CD4-positive, alpha-beta T cell (primary cell): ENCODE measurements around the gene RPL22. TPM values are rescaled to one million over a fixed set of nuclear protein-coding genes. Genes with fewer than 3 reads are reported as not detected.

Experiments used
- ATAC-seq: fragments of 200-7000 bp; cut with Tn5 transposase; one replicate; pipeline ENCODE4 v1.10.0; 2022; ENCODE audit warnings: mild to moderate bottlenecking; ENCODE audit not compliant: poor library complexity
- CTCF ChIA-PET: fragments of 350-600 bp; sonication (Branson Sonifier 250); formaldehyde crosslinking; loops from one replicate; lab custom pipeline; 2021; ENCODE audit warnings: antibody characterized with exemption, inconsistent platforms; lab: Charles Lee
- POLR2A ChIA-PET: fragments of 350-600 bp; sonication (Branson Sonifier 250); formaldehyde crosslinking; loops from one replicate; lab custom pipeline; 2021; ENCODE audit warnings: antibody characterized with exemption, inconsistent platforms; lab: Charles Lee
- DNase-seq, 14 experiments: peaks; one replicate each; pipeline ENCODE4 v3.0.0-alpha.2; 2013 to 2020; ENCODE audit warnings: mixed read lengths in 2 of 14
- H3K27ac ChIP-seq, 2 donors: one replicate each; pipeline versions ENCODE4 v1.5.1 to v1.7.0; 2013; ENCODE audit warnings: low read length in 2 of 2, low read depth in 1 of 2, mild to moderate bottlenecking in 1 of 2
- H3K27me3 ChIP-seq, 2 experiments: 1 replicate in 1 of 2; 2 replicates in 1 of 2; pipeline versions ENCODE4 v1.6.1 to v1.7.0; 2013; ENCODE audit warnings: low read length in 2 of 2, control low read depth in 1 of 2, mild to moderate bottlenecking in 1 of 2, moderate library complexity in 1 of 2; ENCODE audit not compliant: insufficient read depth in 2 of 2, control insufficient read depth in 1 of 2
- H3K36me3 ChIP-seq: one replicate; pipeline ENCODE4 v1.6.1; 2013; ENCODE audit warnings: low read length, control low read depth; ENCODE audit not compliant: insufficient read depth
- H3K4me1 ChIP-seq: one replicate; pipeline ENCODE4 v1.6.1; 2013; ENCODE audit warnings: low read length, control low read depth; ENCODE audit not compliant: insufficient read depth
- H3K4me3 ChIP-seq: one replicate; pipeline ENCODE4 v1.5.1; 2013; ENCODE audit warnings: mild to moderate bottlenecking, low read length, moderate library complexity
- H3K9me3 ChIP-seq, 2 experiments: 1 replicate in 1 of 2; 2 replicates in 1 of 2; pipeline versions ENCODE4 v1.6.1 to v1.7.0; 2013; ENCODE audit warnings: low read length in 2 of 2, mild to moderate bottlenecking in 2 of 2, control low read depth in 1 of 2, moderate library complexity in 1 of 2; ENCODE audit not compliant: control insufficient read depth in 1 of 2, insufficient read depth in 1 of 2
- H3K27ac Mint-ChIP-seq: one replicate; pipeline ENCODE4 v1.8.0; 2020; ENCODE audit warnings: mixed read lengths
- H3K27me3 Mint-ChIP-seq: one replicate; pipeline ENCODE4 v1.8.0; 2021; ENCODE audit warnings: mixed read lengths
- H3K36me3 Mint-ChIP-seq: one replicate; pipeline ENCODE4 v1.8.0; 2021; ENCODE audit warnings: low read depth, mixed read lengths
- H3K4me1 Mint-ChIP-seq: one replicate; pipeline ENCODE4 v1.8.0; 2021; ENCODE audit warnings: low read depth, mixed read lengths
- H3K4me3 Mint-ChIP-seq: one replicate; pipeline ENCODE4 v1.8.0; 2020; ENCODE audit warnings: mild to moderate bottlenecking, mixed read lengths
- H3K9me3 Mint-ChIP-seq: one replicate; pipeline ENCODE4 v1.8.0; 2020; ENCODE audit warnings: mixed read lengths
- intact Hi-C, 2 experiments: fragments of 100-400 bp; cut with DNase I in 1 of 2; cut with micrococcal nuclease in 1 of 2; formaldehyde crosslinking; loops; one replicate each; pipeline versions ENCODE4 v1.15.1 to v1.9.0; 2023 to 2025; cut with DNase I, micrococcal nuclease
- polyA plus RNA-seq, 2 donors: library from polyadenylated mRNA; unstranded; fragments of 120-200 nt; gene quantifications; one replicate each; pipeline ENCODE4 v1.2.1, GENCODE V29; 2013
- total RNA-seq, 174 experiments: library from RNA in 2 of 174; stranded (reverse) in 2 of 174; gene quantifications; one replicate each; pipeline ENCODE4 v1.2.3 and lab custom pipeline; 2021 to 2026
- TF ChIP-seq, protein P1 (sequence below): fragments of 200-600 bp; IDR thresholded peaks from one replicate; pipeline ENCODE4 v1.8.0; 2022; ENCODE audit warnings: antibody characterized with exemption, mild to moderate bottlenecking

Gene RPL22
- 100 to 1,000 TPM; 620 to 652 TPM for total RNA-seq
- polyA plus RNA-seq (2013, experiment 1 of 2) = 1,540 TPM
- 1,415 TPM for polyA plus RNA-seq (2013, experiment 2 of 2)
- total RNA-seq (lab: John Stamatoyannopoulos, UW) = 110 to 262 (median 157) reads per million in 172 experiments

DNA sequence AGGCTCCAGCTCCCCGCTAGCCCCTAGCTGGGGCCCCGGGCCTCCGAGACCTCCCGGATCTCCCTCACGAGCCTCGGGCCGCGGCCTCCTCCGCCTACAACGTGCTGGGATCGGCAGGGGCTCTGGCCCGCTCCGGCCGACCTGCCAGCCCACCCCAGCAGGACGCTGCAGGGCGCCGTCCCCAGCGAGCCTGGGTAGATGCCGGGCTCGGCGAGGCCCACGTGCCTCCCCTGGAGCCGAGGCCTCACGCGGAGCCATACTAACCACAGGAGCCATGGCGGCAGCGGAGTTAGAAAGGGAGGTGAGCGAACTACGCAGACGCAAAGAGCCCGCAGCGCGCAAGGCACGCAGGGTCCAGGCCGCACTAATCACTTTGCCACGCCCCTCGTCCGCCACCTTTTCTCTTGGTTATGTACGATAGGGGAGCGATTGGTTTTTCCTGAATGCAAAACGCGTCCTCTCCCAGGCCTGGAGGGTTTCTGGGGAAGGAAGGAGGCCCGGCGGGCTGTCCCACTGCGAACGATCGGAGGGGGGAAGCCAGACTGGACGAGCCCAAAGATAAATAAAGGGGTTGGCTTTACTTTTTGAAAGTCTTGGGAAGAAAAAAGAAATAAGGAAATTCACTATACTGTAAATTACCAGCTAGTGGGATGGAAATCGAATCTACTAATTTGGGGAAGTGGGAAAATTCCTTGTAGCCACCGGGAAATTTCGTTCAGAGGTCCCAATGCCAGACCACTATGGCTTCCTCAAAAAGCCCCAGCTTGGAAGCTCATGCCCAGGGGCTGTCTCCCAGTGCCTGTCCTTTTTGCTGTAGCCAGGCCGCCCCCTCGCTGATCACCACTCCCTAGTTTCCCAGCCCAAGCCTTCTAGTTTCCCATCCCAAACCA, at the start of gene RPL22:
Gene RPL22 (minus strand): TSS at position 298 of the 890 bp plus-strand sequence. CDS start 22 bp downstream, at position 276.
- Histone ChIP-seq H3K4me1 (peaks cover 35% of the 10 kb centered on the region), H3K27ac (peak within 1 kb of the TSS; percentile 63 to 69), H3K4me3 (peak within 1 kb of the TSS; percentile 97), H3K9me3 (no peaks in the 10 kb centered on the region), H3K27me3 (no peaks in the 10 kb centered on the region), H3K36me3 (peaks cover 22% of the 10 kb centered on the region)
- peaks cover 47% of the 10 kb centered on the region for H3K4me1 Mint-ChIP-seq
- ATAC-seq (peak; percentile 96), DNase-seq (peak; percentile 93 to 99 (median 96))
- TF ChIP-seq, protein P1, sequence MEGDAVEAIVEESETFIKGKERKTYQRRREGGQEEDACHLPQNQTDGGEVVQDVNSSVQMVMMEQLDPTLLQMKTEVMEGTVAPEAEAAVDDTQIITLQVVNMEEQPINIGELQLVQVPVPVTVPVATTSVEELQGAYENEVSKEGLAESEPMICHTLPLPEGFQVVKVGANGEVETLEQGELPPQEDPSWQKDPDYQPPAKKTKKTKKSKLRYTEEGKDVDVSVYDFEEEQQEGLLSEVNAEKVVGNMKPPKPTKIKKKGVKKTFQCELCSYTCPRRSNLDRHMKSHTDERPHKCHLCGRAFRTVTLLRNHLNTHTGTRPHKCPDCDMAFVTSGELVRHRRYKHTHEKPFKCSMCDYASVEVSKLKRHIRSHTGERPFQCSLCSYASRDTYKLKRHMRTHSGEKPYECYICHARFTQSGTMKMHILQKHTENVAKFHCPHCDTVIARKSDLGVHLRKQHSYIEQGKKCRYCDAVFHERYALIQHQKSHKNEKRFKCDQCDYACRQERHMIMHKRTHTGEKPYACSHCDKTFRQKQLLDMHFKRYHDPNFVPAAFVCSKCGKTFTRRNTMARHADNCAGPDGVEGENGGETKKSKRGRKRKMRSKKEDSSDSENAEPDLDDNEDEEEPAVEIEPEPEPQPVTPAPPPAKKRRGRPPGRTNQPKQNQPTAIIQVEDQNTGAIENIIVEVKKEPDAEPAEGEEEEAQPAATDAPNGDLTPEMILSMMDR = no peak
- peak within 1 kb of the TSS; percentile 84 for H3K27ac Mint-ChIP-seq
- H3K9me3 Mint-ChIP-seq = no peaks in the 10 kb centered on the region
- intact Hi-C loops = loop anchor here (1.0 to 10.0 kb wide), 6 partner anchors 36 to 588 kb away; partner anchors contain the start of genes NPHP4 (in 2 of the 2), CAMTA1 (in 1 of the 2), DNAJC11 (in 1 of the 2) and ICMT (in 1 of the 2)
- no peaks in the 10 kb centered on the region for H3K27me3 Mint-ChIP-seq
- ChIA-PET POLR2A (interaction anchor here (0.6 to 2.0 kb wide), 12 partner anchors 9 to 403 kb away, joined by 3 to 8 read pairs (median 3); partner anchors contain the start of genes ACOT7, ICMT, KLHL21 and NPHP4), CTCF (interaction anchor here (1.3 to 3.0 kb wide), 3 partner anchors 9 to 47 kb away, joined by 4 to 8 read pairs (median 5); no protein-coding TSS in a partner anchor)
- H3K4me3 Mint-ChIP-seq = peak within 1 kb of the TSS; percentile 91
- peaks cover 38% of the 10 kb centered on the region for H3K36me3 Mint-ChIP-seq

DNA sequence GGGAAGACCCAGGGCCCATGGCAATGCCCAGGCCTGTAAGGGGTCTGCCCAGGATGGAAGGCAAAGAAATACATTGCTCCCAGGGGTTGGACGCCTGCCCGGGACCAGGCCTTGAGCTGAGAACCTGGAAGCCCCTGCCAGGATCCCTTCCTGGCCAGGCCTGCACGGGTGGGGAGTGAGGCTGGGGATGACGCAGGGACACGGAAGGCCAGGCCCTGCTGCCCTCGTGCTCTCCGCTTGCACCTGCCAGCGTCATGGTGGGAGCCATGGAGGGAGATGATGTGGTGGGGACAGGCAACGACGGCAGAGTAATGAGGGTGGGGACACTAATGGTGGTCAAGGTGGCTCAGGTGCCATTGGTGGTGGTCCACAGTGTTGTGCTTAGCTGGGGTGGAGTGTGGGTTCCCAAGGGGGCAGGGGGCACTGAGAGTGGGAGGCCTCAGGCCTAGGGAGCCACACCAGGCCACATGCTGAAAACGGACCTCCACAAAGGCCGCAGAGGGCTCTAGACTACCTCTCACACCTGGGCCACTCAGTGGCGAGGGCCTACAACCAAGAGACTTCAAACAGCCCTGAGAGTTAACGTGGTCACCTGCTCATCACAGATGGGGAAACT, 48.9 kb upstream of the RPL22 start:
- CTCF ChIA-PET = interaction anchor here (0.6 kb wide), 1 partner anchor 124 kb away, joined by 3 read pairs; no protein-coding TSS in a partner anchor
- no peaks in the 10 kb centered on the region for H3K36me3 ChIP-seq
- H3K4me3 ChIP-seq = no peak overlapping the region
- Mint-ChIP-seq H3K36me3 (no peaks in the 10 kb centered on the region), H3K4me1 (peaks cover 15% of the 10 kb centered on the region), H3K27me3 (peaks cover 70% of the 10 kb centered on the region), H3K27ac (no peak overlapping the region), H3K4me3 (no peak overlapping the region), H3K9me3 (no peaks in the 10 kb centered on the region)
- intact Hi-C loops = loop anchor here (5.0 kb wide), 2 partner anchors 141 to 736 kb away; no protein-coding TSS in a partner anchor
- H3K27ac ChIP-seq = no peak overlapping the region
- H3K9me3 ChIP-seq = peaks cover 0 to 21% of the 10 kb centered on the region in 2 experiments
- TF ChIP-seq, protein P1 = no peak
- DNase-seq (no peak), ATAC-seq (no peak)
- POLR2A ChIA-PET = no interaction called here
- H3K27me3 ChIP-seq = peaks cover 62 to 72% of the 10 kb centered on the region in 2 experiments
- H3K4me1 ChIP-seq = peaks cover 28% of the 10 kb centered on the region

DNA sequence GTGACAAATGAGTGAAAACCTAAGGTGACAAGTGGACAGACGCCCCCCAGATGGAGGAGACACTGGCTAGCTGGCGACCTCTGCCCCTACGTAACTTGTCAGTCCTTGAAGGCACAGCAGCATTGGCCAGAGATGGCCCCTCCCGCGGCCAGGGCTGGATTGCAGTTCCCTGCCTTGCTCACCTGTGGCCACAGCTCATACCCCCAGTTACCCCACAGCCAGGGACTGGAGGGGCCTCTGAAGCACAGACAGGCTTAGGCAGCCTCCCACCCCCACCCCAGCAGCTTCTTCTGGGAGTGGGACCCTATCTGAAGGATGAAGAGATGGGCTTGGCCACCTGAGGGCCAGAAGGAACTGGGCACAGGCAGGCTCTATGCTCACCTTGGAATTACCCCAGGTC, 48.3 kb upstream of the RPL22 start:
- peaks cover 67 to 78% of the 10 kb centered on the region in 2 experiments for H3K27me3 ChIP-seq
- POLR2A ChIA-PET = no interaction called here
- Mint-ChIP-seq H3K27ac (no peak overlapping the region), H3K4me1 (peaks cover 15% of the 10 kb centered on the region), H3K36me3 (no peaks in the 10 kb centered on the region), H3K9me3 (no peaks in the 10 kb centered on the region), H3K27me3 (peaks cover 70% of the 10 kb centered on the region), H3K4me3 (no peak overlapping the region)
- ATAC-seq (no peak), DNase-seq (no peak)
- peaks cover 0 to 26% of the 10 kb centered on the region in 2 experiments for H3K9me3 ChIP-seq
- H3K27ac ChIP-seq = no peak overlapping the region
- H3K4me3 ChIP-seq = no peak overlapping the region
- intact Hi-C loops = loop anchor here (1.0 to 5.0 kb wide), 5 partner anchors 96 to 735 kb away; no protein-coding TSS in a partner anchor
- CTCF ChIA-PET = interaction anchor here (0.6 to 1.4 kb wide), 2 partner anchors 49 to 125 kb away, joined by 3 to 8 read pairs; partner anchors contain the start of gene RPL22
- TF ChIP-seq, protein P1 = no peak
- no peaks in the 10 kb centered on the region for H3K36me3 ChIP-seq
- peaks cover 28% of the 10 kb centered on the region for H3K4me1 ChIP-seq
